ENCODE results near the gene MIS12. TPM values are rescaled to one million over a fixed set of nuclear protein-coding genes. Genes with fewer than 3 reads are reported as not detected.

MIS12 gene
- total and polyA plus RNA-seq, 9 of the 15 experiments (the other 6 are each of a cell fraction or from before 2014, with no cell fraction given) = 13.5 to 31.9 (median 25.5) TPM

- no TSS peak for BruUV-seq (replicated peaks)
- CTCF ChIA-PET (ENCODE audit: low intra/inter-chr PET ratio) = no interaction called here
- FAIRE-seq = no peak
Observed at GRCh38 chr17:5481451-5481850, 4.9 kb upstream of the MIS12 start.

More at GRCh38 chr17:5481451-5481850, 4.9 kb upstream of the MIS12 start:
- H3K9ac ChIP-seq (ENCODE audit: insufficient read depth in 1 of 2, low read depth in 2 of 2, low read length in 2 of 2) = no peak overlapping the region
- POLR2A ChIA-PET = no interaction called here
- intact Hi-C loops (cut with micrococcal nuclease) (no loop called here), in situ Hi-C loops (cut with MboI) (no loop called here)
- peaks cover 23% of the 10 kb centered on the region for H3K79me2 ChIP-seq (ENCODE audit: control insufficient read depth, insufficient read depth, low read length)
- no peaks in the 10 kb centered on the region for H3K9me3 ChIP-seq (replicated peaks; ENCODE audit: control insufficient read depth, insufficient read depth, low read depth, low read length)
- DNase-seq (ENCODE audit: extremely low read depth in 1 of 4, low spot score in 3 of 4) = no peak
- TF ChIP-seq, protein P1, sequence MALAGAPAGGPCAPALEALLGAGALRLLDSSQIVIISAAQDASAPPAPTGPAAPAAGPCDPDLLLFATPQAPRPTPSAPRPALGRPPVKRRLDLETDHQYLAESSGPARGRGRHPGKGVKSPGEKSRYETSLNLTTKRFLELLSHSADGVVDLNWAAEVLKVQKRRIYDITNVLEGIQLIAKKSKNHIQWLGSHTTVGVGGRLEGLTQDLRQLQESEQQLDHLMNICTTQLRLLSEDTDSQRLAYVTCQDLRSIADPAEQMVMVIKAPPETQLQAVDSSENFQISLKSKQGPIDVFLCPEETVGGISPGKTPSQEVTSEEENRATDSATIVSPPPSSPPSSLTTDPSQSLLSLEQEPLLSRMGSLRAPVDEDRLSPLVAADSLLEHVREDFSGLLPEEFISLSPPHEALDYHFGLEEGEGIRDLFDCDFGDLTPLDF (CRISPR knock-in tag; IDR thresholded peaks at IDR 0.05) = no peak
- TF ChIP-seq ZNF408 (CRISPR knock-in tag; IDR thresholded peaks at IDR 0.05; ENCODE audit: low read depth) = no peak
- no peak for TF ChIP-seq ZNF282 (CRISPR knock-in tag; IDR thresholded peaks at IDR 0.05)
- no peak for TF ChIP-seq MCM5 (IDR thresholded peaks at IDR 0.05; ENCODE audit: low read depth)
- H3K9me1 ChIP-seq (ENCODE audit: control insufficient read depth, insufficient read depth, low read length) = no peaks in the 10 kb centered on the region
- WGBS (ENCODE audit: insufficient coverage, low coverage, missing lambda C conversion rate) = 100% methylated on average over 2 of the region's 4 CpGs
- peaks cover 1 to 8% of the 10 kb centered on the region in 2 experiments; a peak in 2 of 5 replicates for H3K4me1 ChIP-seq (replicated peaks in 1 of 2; ENCODE audit: control insufficient read depth in 2 of 2, insufficient read depth in 2 of 2, low read length in 2 of 2)
- H3K36me3 ChIP-seq (ENCODE audit: control insufficient read depth, insufficient read depth, low read length) = peaks cover 80% of the 10 kb centered on the region
- H3K27me3 ChIP-seq (ENCODE audit: control insufficient read depth in 2 of 2, insufficient read depth in 2 of 2, low read length in 2 of 2) = no peaks in the 10 kb centered on the region
- no peaks in the 10 kb centered on the region; the same call in 1 of the 2 replicates for H4K20me1 ChIP-seq (replicated peaks; ENCODE audit: control insufficient read depth, insufficient read depth, low read length)
- H3K4me2 ChIP-seq (ENCODE audit: insufficient read depth, low read length) = no peak overlapping the region
- no peak overlapping the region for H2AFZ ChIP-seq (ENCODE audit: low read depth, low read length)
- ATAC-seq = no peak
- no peak overlapping the region for H3K27ac ChIP-seq (ENCODE audit: extremely low read depth, low read depth, low read length)
- no peak overlapping the region for H3K4me3 ChIP-seq

Measured in K562 (cell line).